ENCODE data around the gene ADAD2. TPM values are rescaled to one million over a fixed set of nuclear protein-coding genes. Genes with fewer than 3 reads are reported as not detected.

Gene ADAD2
- total RNA-seq, 1 experiment from 2014 or later = not detected

DNA sequence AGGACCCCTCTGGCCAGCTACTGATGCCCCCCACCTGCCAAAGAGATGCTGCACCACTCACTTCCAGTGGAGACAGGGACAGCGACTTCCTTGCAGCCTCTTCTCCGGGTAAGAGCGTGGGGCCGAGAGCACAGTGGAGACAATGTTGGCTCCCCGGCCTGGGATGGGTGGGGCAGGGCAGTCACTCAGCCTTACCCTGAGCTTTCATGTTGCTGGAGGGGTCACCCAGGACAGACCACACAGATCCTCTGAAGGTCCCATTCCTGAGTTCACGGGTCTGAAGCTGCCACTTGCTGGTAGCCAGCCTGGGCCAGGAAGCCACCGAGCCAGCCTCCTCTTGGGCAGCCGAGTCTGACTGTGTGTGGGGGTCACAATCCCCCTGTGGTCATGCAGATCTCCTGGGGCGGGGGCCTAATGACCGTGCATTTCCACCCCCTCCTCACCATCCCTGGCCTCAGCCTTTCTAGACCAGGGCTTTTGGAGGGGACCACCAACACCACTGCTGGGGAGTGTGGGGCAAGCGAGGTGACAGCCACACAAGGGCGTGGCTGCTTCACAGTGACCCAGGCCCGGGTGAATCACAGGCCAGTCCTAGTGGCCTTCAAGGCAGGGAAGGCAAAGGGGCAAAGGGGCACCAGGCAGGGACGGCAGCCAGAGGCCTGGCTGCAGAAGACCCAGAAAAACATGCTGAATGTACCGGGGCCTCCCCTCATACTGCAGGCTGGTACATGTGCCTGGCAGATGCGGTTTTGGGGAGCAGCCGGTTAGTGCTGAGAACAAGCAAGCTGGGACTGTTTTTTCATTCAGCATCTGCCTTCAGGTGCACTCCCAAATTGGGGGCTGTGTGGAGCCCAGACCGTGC lies 14.5 kb upstream of the ADAD2 start:
- no peak for DNase-seq (ENCODE audit: low spot score)

DNA sequence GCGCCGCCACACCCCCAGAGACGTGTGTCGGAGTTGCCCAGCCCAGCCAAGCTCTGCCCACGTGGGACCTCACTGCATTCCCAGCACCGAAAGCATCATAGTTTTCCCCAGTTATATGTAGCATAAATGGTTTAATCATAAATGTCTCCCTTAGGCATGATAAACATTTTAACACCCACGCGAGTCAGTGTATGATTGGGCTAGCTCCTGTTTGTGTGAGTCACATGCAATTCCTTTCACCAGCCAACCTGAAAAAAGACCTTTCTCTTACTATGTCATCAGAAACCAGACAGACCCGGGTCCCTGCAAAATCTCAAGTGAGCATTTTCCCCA lies 13.2 kb upstream of the ADAD2 start:
- DNase-seq (ENCODE audit: low spot score) = no peak

DNA sequence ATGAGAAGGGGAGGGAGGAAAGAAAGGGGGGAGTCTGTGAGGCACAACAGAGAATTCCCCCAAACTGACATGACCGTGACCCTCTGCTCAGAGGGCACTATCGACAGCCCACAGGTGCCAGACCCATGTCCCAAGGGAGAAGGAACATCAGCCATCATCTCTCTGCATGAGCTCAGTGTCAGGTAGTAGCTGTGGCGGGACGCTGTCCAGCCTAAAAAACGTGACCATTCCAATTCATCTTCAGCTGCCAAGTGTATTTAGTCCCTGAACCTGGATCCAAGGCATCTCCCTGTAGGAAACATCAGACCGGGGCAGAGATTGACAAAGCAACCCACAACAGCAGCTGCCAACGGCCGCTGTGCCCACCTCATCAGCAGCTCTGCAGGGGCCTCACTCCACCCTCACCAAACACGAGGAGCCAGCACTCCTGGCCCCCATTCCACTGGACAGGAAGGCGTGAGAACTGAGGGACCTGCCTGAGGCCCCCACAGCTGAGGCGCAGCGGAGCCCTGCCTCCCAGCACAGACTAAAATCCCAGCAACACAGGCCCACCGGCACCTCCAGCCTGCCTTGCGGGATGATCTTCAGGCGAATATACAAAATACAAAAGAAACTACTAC lies 12.7 kb upstream of the ADAD2 start:
- DNase-seq (ENCODE audit: low spot score) = no peak

DNA sequence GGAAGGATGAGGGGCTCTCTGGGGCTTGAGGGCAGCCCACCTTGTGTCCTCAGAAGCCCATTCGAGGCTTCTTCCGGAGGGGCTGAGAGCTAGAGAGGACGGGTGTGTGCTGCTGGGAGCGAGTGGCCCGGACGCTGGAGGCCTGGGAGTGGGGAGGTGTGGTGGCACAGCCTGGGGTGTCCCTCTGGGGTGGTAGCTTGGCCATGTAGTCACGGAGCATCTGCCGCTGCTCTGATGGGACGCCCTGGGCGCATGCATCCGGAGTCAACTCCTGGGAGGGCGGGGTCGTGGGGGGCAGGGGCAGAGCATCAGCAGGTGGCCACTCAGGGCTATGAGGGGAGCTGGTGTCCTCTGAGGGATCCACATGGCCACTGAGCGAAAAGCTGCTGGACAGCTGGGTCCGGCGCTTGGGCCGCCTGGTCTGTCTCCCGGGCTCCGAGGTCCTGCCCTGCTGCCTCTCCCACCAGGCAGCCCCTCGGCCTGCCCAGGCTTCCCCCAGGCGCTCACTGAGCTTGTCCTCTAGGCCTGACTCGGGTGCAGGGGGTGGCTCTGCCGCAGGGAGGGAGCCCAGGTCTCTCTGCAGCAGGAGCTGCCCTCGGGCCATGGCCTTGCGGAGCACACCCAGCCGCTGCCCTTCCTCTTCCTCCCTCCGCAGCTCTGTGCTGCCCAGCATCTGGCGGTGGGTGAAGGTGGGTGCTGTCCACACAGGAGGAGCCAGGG lies 11.9 kb upstream of the ADAD2 start:
- no peak for DNase-seq (ENCODE audit: low spot score)

DNA sequence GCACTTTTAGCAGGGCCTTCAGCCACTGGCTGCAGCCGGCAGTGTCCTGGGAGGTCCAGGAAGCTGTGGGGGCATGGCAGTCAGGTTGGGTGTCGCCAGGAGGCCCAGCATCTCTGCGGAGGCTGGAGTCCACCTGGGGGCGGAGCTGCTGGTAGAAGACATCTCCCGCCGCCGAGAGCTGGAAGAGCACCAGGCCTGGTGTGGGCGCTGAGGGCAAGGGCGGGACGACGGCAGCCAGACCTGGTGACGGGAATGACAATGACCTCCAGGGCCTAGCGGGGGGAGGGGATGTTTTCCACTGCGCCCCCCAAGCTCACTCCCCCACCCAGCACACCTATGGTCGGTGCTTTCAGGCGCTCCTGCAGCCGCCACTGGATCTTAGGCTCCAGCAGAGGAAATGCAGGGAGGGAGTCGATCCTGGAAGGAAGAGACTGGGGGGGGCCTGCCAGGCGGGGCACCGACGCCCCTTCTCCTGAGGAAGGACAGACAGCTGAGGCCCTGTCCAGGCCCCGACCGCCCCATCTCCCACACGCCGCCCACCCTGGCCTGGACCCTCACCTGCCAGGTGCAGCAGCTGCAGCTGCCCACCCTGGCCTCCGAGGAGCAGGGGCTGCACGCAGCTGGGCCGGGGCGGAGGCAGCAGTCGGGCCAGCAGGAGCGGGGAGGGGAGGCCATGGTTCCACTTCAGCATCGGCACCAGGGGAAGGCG lies 11.2 kb upstream of the ADAD2 start:
- no peak for DNase-seq (ENCODE audit: low spot score)

DNA sequence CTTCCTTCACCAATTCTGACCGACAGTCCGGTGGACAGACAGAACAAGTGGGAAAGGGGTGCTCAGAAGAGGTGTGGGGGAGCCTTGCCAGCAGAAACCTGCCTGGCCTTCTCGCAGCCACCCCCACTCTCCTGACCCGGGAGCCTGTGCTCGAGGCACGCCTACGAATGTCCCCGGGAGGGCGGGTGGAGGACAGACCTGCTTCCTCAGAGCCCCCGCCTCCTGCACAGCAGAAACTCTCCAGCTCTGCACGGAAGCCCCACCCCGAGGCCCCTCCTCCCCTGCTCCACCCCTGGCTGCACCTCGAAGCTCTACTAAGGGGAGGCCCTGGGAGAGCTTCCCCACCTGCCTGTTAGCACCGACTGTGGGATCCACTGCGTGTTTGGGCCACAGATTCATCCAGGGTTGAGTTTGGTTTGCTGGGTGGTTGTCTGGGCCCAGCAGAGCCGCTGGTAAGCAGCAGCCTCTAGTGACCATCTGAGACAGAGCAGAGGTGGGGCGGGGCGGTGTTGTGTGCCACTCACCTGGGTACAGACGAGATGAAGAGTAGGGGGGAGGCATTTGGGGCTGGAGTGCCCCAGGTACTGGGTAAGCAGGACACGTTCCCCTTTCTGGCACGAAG lies 10.3 kb upstream of the ADAD2 start:
- no peak for DNase-seq (ENCODE audit: low spot score)

DNA sequence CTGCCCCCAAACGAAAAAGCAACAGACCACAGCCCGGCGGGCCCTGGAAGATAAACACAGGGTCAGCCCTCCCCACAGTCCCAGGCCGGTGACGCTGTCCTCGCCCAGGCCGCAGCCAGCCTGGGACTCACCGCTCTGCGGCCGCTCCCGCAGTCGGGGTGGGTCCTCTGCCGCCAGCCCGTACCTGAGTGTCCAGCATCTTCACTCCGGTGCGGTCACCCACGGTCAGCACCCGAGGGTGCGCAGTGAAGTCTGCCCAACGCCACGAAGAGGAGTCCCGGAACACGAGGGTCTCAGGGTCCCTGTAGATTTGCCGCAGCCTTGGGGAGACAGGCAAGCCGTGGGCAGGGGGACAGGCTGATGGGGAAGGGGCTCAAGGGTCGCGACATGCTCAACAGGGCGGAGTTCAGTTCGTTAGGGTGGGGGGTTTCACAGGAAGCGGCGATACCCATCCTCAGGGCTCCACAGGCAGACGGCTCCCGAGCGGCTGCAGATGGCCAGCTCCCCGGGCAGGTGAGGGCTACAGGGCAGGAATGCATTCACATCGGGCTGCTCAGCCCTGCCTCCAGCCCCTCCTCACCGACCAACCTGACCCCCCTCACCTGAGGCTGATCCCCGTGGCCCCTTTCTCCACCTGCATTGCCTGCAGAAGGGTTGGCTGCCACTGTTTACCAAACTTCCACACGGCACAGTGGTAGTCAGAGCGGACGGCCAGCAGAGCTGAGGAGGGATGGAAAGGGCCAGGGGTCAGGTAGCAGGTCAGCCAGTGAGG lies 9.6 kb upstream of the ADAD2 start:
- DNase-seq (ENCODE audit: low spot score) = no peak

DNA sequence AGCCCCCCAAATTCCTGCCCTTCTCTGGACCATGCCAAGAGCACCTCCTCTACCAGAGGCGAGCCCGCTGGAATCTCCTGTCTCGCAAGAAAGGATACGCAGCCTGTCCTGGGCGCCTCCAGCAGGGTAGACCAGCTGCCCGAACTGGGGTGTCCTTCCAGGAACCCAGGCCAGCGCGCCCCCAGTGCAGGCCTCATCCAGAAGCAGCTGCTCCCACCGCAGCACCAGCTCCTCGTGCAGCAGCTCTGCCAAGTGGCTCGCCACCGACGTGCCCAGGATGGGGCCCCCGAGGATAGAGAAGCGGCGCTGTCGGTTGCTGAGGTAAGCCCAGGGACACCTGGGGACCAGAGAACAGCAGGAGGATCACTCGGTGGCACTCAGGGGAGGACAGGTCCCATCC lies 8.9 kb upstream of the ADAD2 start:
- DNase-seq (ENCODE audit: low spot score) = no peak

DNA sequence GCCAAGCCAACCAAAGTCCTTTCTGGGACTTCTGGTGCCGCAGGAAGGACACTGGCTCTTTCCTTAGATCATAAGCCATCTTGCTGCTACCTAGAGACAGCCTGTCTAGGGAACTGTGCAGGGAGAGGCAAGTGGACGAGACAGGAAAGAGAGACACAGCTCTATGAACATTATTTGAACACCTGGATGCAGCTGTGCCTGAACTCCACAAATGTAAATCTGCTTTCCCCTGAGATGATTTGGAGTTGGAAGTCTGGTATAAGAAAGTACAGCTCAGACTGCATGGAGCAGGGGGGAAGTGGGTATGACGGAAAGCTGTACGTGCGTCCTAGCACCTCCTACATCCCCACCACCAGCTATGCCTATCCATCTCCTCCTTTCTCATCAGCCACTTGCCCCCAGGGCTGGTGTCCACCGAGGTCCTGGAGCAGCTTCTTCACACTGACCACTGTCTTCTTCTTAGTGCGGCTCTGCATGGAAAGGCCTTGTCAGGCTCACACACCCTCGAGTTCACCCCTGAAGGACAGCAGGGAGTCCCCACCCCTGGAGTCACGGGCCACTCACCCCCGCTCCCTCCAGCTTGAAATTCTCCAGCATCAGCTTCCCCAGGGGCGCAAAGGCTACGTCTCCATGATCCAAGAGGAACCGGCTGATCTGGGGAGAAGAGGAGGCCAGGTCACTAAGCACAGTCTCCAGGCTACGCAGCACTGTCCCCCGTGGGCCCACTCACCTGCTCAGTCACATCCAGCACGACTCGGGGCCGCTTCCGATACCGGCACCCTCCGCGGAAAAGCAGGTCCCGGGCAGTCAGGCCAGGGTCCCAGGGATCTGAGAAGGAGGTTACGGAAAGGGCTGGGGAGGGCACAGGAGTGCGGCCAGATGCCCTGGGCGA lies 8.0 kb upstream of the ADAD2 start:
- DNase-seq (ENCODE audit: low spot score) = no peak

DNA sequence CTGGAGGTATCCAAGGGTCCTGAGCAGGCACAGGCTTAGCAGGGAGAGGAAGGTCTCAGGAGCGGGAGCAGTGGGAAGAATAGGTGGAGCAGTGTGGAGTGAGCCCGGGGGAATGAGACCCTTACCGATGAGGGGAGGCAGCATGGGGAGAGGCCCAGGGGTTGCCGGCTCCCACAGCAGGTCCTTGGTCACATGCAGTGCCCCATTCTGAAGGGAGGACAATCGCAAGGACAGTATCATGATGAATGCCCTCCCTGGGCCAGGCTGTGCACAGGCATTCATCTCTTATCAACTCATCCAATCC lies 7.4 kb upstream of the ADAD2 start:
- DNase-seq (ENCODE audit: low spot score) = no peak

DNA sequence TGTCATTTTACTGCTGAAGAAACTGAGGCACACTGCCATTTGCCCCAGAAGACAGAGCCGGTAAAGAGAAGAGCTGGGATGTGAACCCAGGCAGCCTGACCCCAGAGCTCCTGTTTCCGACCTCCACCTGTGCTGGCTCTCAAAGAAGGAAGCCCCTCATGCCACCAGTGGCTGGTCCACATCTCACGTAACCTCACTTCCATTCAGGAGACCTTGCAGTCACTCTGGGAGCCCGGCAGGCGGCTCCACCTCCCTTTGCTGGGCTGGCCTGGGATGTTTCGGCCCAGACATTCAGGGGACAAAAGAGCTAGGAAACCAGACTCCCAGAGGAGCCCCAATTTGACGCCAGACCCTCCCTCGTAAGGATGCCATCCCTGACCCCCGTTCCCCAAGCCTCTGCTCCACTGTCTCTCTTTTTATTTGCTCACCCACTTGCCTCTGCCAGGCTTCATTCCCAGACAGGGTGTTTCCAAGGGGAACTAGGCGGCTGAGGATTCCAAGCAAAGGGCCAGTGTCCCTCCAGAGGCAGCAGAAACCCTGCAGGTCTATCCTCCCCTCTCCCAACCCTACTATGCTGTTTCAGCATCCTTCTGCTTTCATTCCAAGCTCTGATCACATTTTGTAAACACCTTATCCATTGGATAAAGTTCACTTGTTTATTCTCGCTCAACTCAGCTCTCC lies 6.9 kb upstream of the ADAD2 start:
- DNase-seq (ENCODE audit: low spot score) = peak; percentile 18

DNA sequence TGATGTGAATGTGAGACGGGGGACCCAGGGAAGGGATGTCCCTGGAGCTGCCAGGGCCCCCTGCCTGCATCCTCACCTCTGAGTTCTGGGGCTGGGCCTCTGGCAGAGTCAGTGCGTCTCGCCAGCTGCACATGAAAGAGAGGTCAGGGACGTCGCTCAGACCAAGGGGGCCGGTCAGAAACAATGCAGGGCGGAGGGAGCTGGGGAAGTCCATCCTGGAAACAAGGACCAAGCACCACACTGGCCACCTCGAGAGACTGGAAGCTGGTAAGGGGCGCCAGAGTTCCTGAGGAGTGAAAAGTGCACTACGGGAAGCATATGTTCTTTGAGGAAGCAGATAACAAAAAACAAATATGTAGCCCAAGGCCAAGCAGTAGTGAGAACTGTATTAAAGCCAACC lies 6.2 kb upstream of the ADAD2 start:
- DNase-seq (ENCODE audit: low spot score) = no peak

DNA sequence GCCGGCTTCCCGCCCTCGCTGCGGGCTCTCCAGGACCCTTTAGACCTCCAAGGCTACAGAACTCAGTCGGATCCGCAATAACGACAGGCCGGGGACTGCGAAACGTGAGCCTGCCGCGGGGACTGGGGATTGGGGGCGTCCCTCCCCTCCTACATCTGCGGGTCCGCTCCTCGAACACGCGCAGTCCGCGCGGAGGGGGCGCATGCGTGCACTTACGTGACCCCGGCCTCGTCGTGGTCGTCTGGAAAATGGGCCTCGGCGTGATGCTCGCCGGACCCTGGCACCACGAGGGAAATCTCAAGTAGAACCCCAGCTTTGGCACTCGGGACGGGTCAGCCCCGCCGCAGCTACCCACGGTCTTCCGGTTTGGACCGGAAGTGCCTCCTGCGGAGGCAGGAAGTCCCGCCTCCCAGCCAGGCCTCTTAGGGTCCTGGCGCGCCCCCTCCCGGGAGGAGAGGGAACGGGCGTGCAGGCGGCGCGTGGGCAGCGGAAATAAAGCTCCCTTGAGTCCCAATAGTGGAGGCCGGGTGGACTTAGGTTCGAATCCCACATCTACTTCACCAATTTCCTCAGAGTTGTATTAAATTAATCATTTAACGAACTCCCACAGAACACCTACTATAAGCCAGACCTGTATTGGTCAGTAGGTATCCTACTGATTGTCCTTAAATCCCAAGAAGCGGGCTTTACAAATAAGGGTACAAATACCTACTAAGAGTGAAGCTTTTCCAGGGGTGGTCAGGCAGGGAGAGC lies 4.1 kb upstream of the ADAD2 start, which contains the start of gene TAF1C:
TAF1C (minus strand) TSS at position 373 of the 753 bp plus-strand sequence. CDS start 2,069 bp downstream, outside the sequence.
- peak; percentile 96 for DNase-seq (ENCODE audit: low spot score)

DNA sequence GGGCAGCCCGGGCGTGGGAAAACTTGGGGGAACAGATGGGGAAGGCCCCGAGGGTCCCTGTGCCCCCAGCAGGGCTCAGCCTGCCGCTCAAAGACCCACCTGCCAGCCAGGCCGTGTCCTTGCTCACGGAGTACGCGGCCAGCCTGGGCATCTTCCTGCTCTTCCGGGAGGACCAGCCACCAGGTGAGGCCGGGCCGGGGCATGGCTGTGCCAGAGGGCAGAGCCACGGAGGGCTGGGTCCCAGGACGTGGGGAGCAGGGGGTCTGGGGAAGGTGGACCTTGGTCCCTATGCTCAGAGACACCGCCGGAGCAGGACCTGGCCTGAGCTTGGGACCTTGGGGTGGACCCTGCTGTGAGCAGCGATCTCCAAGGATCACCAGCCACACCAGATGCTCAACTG lies 509 bp downstream of the ADAD2 start:
- DNase-seq (ENCODE audit: low spot score) = no peak

DNA sequence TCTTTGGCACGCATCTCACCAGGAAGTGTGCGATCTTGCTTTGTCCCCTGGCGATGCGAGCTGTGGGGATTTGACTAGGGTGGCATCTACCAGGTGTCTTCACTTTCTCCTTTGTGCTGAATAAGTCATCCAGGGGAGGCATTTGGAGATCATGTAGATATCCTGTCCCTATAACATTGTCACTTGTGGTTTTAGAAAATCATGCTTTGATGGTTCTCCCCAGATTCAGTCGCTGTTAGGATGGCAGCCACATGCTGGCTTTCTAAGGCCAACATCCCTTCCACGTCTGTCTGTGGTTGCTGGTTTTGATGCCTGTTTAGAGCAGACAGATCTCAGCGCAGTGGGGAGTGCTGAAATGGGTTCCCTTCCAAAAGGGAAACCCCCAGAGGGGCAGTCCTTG lies 2.5 kb downstream of the ADAD2 start:
- DNase-seq (ENCODE audit: low spot score) = no peak

DNA sequence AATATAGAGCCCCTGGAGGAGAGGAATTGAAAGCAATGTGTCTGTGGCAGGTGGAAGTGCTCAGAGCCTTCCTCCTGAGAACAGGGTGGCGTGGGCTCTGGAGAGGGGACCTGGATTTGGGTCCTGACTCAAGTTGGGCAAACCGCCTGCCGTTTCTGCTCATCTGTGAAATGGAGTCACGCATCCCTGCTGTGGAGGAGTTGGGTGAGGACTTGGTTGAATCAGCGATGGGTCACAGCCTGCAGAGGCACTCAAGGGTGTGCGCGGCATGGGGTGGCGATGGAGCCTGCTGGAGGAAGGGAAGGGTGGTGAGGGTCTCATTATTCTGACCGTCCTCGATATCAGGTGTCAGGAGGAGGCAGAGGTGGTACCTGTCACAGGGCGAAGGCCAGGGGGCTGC lies 3.1 kb downstream of the ADAD2 start:
- no peak for DNase-seq (ENCODE audit: low spot score)

DNA sequence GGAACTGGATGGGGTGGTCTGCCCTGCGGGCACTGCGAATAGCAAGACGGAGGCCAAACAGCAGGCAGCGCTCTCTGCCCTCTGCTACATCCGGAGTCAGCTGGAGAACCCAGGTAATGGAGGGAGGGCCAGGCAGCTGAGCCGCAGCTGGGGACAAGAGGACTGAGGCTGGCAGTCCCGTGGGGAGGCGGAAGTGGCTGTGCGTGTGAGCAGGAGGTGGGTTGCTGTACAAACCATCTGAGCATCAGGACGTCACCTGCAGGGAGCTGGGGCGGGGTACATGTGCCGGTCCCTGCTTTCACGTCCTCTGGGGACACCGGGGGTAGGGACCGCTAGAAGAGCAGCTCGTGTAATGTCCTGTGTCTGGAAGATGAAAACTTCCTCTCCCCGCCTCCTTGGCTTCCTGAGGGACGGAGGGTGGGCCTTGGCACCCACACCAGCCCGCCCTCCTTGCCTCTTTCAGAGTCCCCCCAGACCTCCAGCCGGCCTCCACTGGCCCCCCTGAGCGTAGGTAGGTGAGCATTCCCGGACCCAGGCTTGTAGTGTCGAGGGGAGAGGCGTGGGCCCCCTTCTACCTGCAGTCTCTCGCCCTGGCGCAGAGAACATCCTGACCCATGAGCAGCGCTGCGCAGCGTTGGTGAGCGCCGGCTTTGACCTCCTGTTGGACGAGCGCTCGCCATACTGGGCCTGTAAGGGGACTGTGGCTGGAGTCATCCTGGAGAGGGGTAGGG lies 3.7 kb downstream of the ADAD2 start:
- DNase-seq (ENCODE audit: low spot score) = no peak
